ENCODE results near the gene RPS6KB1.
"Not testable (repeated sequence)": the region's sequence is repeated elsewhere in the genome, so short reads cannot be mapped to it uniquely, and the experiment has no call there.

DNA sequence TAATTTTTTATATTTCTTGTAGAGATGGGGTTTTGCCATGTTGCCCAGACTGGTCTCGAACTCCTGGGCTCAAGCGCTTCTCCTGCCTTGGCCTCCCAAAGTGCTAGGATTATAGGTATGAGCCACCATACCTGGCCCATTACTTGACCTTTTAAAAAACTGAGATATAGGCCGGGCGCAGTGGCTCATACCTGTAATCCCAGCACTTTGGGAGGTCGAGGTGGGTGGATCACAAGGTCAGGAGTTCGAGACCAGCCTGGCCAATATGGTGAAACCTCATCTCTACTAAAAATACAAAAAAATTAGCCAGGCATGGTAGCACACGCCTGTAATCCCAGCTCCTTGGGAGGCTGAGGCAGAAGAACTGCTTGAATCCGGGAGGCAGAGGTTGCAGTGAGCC, 19.5 kb upstream of the RPS6KB1 start:
- TF ChIP-seq, protein P1, sequence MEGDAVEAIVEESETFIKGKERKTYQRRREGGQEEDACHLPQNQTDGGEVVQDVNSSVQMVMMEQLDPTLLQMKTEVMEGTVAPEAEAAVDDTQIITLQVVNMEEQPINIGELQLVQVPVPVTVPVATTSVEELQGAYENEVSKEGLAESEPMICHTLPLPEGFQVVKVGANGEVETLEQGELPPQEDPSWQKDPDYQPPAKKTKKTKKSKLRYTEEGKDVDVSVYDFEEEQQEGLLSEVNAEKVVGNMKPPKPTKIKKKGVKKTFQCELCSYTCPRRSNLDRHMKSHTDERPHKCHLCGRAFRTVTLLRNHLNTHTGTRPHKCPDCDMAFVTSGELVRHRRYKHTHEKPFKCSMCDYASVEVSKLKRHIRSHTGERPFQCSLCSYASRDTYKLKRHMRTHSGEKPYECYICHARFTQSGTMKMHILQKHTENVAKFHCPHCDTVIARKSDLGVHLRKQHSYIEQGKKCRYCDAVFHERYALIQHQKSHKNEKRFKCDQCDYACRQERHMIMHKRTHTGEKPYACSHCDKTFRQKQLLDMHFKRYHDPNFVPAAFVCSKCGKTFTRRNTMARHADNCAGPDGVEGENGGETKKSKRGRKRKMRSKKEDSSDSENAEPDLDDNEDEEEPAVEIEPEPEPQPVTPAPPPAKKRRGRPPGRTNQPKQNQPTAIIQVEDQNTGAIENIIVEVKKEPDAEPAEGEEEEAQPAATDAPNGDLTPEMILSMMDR (IDR thresholded peaks at IDR 0.05 in 2 of 3, conservative IDR thresholded peaks at IDR 0.05 in 1 of 3; ENCODE audit: control insufficient read depth in 2 of 3, extremely low read depth in 1 of 3, insufficient read depth in 1 of 3, low read depth in 3 of 3, low read length in 3 of 3) = not testable (repeated sequence)
- TF ChIP-seq, protein P2, sequence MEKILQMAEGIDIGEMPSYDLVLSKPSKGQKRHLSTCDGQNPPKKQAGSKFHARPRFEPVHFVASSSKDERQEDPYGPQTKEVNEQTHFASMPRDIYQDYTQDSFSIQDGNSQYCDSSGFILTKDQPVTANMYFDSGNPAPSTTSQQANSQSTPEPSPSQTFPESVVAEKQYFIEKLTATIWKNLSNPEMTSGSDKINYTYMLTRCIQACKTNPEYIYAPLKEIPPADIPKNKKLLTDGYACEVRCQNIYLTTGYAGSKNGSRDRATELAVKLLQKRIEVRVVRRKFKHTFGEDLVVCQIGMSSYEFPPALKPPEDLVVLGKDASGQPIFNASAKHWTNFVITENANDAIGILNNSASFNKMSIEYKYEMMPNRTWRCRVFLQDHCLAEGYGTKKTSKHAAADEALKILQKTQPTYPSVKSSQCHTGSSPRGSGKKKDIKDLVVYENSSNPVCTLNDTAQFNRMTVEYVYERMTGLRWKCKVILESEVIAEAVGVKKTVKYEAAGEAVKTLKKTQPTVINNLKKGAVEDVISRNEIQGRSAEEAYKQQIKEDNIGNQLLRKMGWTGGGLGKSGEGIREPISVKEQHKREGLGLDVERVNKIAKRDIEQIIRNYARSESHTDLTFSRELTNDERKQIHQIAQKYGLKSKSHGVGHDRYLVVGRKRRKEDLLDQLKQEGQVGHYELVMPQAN (conservative IDR thresholded peaks at IDR 0.05) = not testable (repeated sequence)
- not testable (repeated sequence) for TF ChIP-seq EZH2 (IDR thresholded peaks at IDR 0.05; ENCODE audit: borderline replicate concordance, control insufficient read depth, low read depth, low read length); POLR2A (IDR thresholded peaks at IDR 0.05; ENCODE audit: low read depth, low read length); FOS (IDR thresholded peaks at IDR 0.05; ENCODE audit: borderline replicate concordance, extremely low read depth, insufficient read length)
- TF ChIP-seq, protein P3, sequence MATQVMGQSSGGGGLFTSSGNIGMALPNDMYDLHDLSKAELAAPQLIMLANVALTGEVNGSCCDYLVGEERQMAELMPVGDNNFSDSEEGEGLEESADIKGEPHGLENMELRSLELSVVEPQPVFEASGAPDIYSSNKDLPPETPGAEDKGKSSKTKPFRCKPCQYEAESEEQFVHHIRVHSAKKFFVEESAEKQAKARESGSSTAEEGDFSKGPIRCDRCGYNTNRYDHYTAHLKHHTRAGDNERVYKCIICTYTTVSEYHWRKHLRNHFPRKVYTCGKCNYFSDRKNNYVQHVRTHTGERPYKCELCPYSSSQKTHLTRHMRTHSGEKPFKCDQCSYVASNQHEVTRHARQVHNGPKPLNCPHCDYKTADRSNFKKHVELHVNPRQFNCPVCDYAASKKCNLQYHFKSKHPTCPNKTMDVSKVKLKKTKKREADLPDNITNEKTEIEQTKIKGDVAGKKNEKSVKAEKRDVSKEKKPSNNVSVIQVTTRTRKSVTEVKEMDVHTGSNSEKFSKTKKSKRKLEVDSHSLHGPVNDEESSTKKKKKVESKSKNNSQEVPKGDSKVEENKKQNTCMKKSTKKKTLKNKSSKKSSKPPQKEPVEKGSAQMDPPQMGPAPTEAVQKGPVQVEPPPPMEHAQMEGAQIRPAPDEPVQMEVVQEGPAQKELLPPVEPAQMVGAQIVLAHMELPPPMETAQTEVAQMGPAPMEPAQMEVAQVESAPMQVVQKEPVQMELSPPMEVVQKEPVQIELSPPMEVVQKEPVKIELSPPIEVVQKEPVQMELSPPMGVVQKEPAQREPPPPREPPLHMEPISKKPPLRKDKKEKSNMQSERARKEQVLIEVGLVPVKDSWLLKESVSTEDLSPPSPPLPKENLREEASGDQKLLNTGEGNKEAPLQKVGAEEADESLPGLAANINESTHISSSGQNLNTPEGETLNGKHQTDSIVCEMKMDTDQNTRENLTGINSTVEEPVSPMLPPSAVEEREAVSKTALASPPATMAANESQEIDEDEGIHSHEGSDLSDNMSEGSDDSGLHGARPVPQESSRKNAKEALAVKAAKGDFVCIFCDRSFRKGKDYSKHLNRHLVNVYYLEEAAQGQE (IDR thresholded peaks at IDR 0.05; ENCODE audit: low read depth, low read length) = not testable (repeated sequence)

All from GM12878 (cell line).